H1 (cell line): Measurements from ENCODE around the gene PMP22. TPM values are rescaled to one million over a fixed set of nuclear protein-coding genes. Genes with fewer than 3 reads are reported as not detected.

ENCODE experiments used
- CTCF ChIA-PET: fragments of 300-600 bp; sonication (Branson Sonifier 250); formaldehyde crosslinking; loops from one replicate; lab custom pipeline; 2021; ENCODE audit not compliant: partially characterized antibody; lab: Charles Lee
- POLR2A ChIA-PET: fragments of 300-600 bp; sonication (Branson Sonifier 250); formaldehyde crosslinking; loops from one replicate; lab custom pipeline; 2021; ENCODE audit warnings: inconsistent platforms; ENCODE audit not compliant: partially characterized antibody; lab: Charles Lee
- DNase-seq, 2 experiments: peaks; one replicate each; pipeline versions ENCODE4 v3.0.0 to v3.0.0-alpha.2; 2010 to 2022; ENCODE audit warnings: low spot score in 2 of 2, low read depth in 1 of 2, mixed read lengths in 1 of 2
- FAIRE-seq: peaks from 2 replicates; lab custom pipeline; 2011; peaks lifted over from hg19 to GRCh38; lab: Jason Lieb, UNC
- H2AFZ ChIP-seq: 2 replicates; pipeline ENCODE4 v1.8.1; 2012; ENCODE audit warnings: low read length, inconsistent platforms
- H2AK5ac ChIP-seq: 2 replicates; pipeline ENCODE4 v1.6.1; 2013; ENCODE audit warnings: low read depth, low read length
- H2BK120ac ChIP-seq: replicated peaks from 2 replicates; pipeline ENCODE3; 2013; ENCODE audit warnings: low read depth, low read length, inconsistent platforms
- H2BK12ac ChIP-seq: 2 replicates; pipeline ENCODE4 v1.6.1; 2013; ENCODE audit warnings: low read depth, low read length
- H2BK15ac ChIP-seq: 2 replicates; pipeline ENCODE4 v1.6.1; 2013; ENCODE audit warnings: low read length
- H2BK20ac ChIP-seq: 2 replicates; pipeline ENCODE4 v1.6.1; 2013; ENCODE audit warnings: low read length
- H2BK5ac ChIP-seq: 2 replicates; pipeline ENCODE4 v1.6.1; 2013; ENCODE audit warnings: low read depth, low read length
- H3K14ac ChIP-seq: 2 replicates; pipeline ENCODE4 v1.6.1; 2013; ENCODE audit warnings: inconsistent platforms; ENCODE audit not compliant: insufficient read length
- H3K18ac ChIP-seq: 2 replicates; pipeline ENCODE4 v1.6.1; 2013; ENCODE audit warnings: low read length; ENCODE audit errors: extremely low read depth
- H3K23ac ChIP-seq: 2 replicates; pipeline ENCODE4 v1.6.1; 2013; ENCODE audit warnings: inconsistent platforms; ENCODE audit not compliant: insufficient read length
- H3K23me2 ChIP-seq: 2 replicates; pipeline ENCODE4 v1.6.1; 2013; ENCODE audit warnings: low read depth, low read length
- H3K27ac ChIP-seq: 2 replicates; pipeline ENCODE4 v1.6.1; 2011; ENCODE audit warnings: low read depth, low read length, inconsistent platforms
- H3K27me3 ChIP-seq, 4 experiments: replicated peaks in 1 of 4; 1 replicate in 1 of 4; 2 replicates in 3 of 4; pipeline versions ENCODE4 v1.6.1 to v1.8.1; 2011 to 2013; ENCODE audit warnings: low read length in 3 of 4, mild to moderate bottlenecking in 3 of 4, inconsistent platforms in 2 of 4, mixed read lengths in 2 of 4, moderate library complexity in 1 of 4; ENCODE audit not compliant: control insufficient read depth in 3 of 4, insufficient read depth in 3 of 4; ENCODE audit errors: extremely low read depth in 1 of 4
- H3K36me3 ChIP-seq, 4 experiments: 2 replicates each; pipeline versions ENCODE4 v1.6.1 to v1.8.1; 2011 to 2013; ENCODE audit warnings: mild to moderate bottlenecking in 4 of 4, low read length in 3 of 4, moderate library complexity in 2 of 4, control low read depth in 1 of 4, inconsistent platforms in 1 of 4; ENCODE audit not compliant: insufficient read depth in 4 of 4, control insufficient read depth in 2 of 4
- H3K4ac ChIP-seq: replicated peaks from 2 replicates; pipeline ENCODE3; 2013; ENCODE audit warnings: low read length, low read depth, mixed read lengths, inconsistent platforms; ENCODE audit not compliant: insufficient read length
- H3K4me1 ChIP-seq, 4 experiments: replicated peaks in 1 of 4; 1 replicate in 1 of 4; 2 replicates in 3 of 4; pipeline versions ENCODE4 v1.6.1 to v1.8.1; 2011 to 2013; ENCODE audit warnings: low read length in 3 of 4, inconsistent platforms in 2 of 4, mixed read lengths in 1 of 4; ENCODE audit not compliant: insufficient read depth in 4 of 4, control insufficient read depth in 3 of 4
- H3K4me2 ChIP-seq, 2 experiments: 2 replicates each; pipeline versions ENCODE4 v1.6.1 to v1.8.1; 2011 to 2013; ENCODE audit warnings: low read depth in 2 of 2, low read length in 2 of 2, control low read depth in 1 of 2, inconsistent platforms in 1 of 2, mild to moderate bottlenecking in 1 of 2; ENCODE audit not compliant: insufficient read depth in 1 of 2
- H3K4me3 ChIP-seq, 4 experiments: fragments of 200-600, 300-600 bp in 1 of 4; sonication (generic), shearing (Covaris generic), sonication (Bioruptor Twin) in 1 of 4; 2 replicates each; pipeline versions ENCODE4 v1.5.1 to v1.8.1; 2011 to 2016; ENCODE audit warnings: low read length in 4 of 4, low read depth in 3 of 4, control low read depth in 2 of 4, inconsistent platforms in 2 of 4, mild to moderate bottlenecking in 2 of 4, mixed read lengths in 1 of 4, moderate library complexity in 1 of 4; ENCODE audit not compliant: insufficient read depth in 2 of 4; ENCODE audit errors: extremely low read depth in 1 of 4
- H3K56ac ChIP-seq: replicated peaks from 2 replicates; pipeline ENCODE3; 2013; ENCODE audit warnings: low read depth, mild to moderate bottlenecking, mixed read lengths, low read length, inconsistent platforms; ENCODE audit not compliant: insufficient read length
- H3K79me1 ChIP-seq: 2 replicates; pipeline ENCODE4 v1.6.1; 2013; ENCODE audit warnings: low read depth, low read length, control low read depth
- H3K79me2 ChIP-seq, 2 experiments: 2 replicates each; pipeline versions ENCODE4 v1.6.1 to v1.8.1; 2012 to 2013; ENCODE audit warnings: low read length in 2 of 2, mild to moderate bottlenecking in 2 of 2, inconsistent platforms in 1 of 2; ENCODE audit not compliant: insufficient read depth in 2 of 2, control insufficient read depth in 1 of 2
- H3K9ac ChIP-seq, 4 experiments: replicated peaks in 1 of 4; 1 replicate in 1 of 4; 2 replicates in 3 of 4; pipeline versions ENCODE4 v1.6.1 to v1.8.1; 2011 to 2013; ENCODE audit warnings: low read depth in 3 of 4, low read length in 3 of 4, control low read depth in 2 of 4, mild to moderate bottlenecking in 2 of 4, moderate library complexity in 2 of 4, inconsistent platforms in 1 of 4; ENCODE audit errors: extremely low read depth in 1 of 4
- H3K9me3 ChIP-seq, 2 experiments: 2 replicates each; pipeline versions ENCODE4 v1.6.1 to v1.8.1; 2012 to 2013; ENCODE audit warnings: mild to moderate bottlenecking in 2 of 2, moderate library complexity in 2 of 2, control low read depth in 1 of 2, inconsistent platforms in 1 of 2, low read depth in 1 of 2, low read length in 1 of 2, mixed read lengths in 1 of 2; ENCODE audit not compliant: insufficient read depth in 2 of 2
- H4K20me1 ChIP-seq, 2 experiments: replicated peaks in 1 of 2; 2 replicates each; pipeline versions ENCODE3 to v1.8.1; 2011 to 2013; ENCODE audit warnings: inconsistent platforms in 2 of 2, low read length in 2 of 2, mild to moderate bottlenecking in 1 of 2; ENCODE audit not compliant: insufficient read depth in 2 of 2, control insufficient read depth in 1 of 2
- H4K5ac ChIP-seq: 2 replicates; pipeline ENCODE4 v1.6.1; 2013; ENCODE audit warnings: low read length, low read depth, mixed read lengths, inconsistent platforms; ENCODE audit not compliant: insufficient read length
- H4K8ac ChIP-seq: 2 replicates; pipeline ENCODE4 v1.8.0; 2013; ENCODE audit warnings: mild to moderate bottlenecking, moderate library complexity, low read length, inconsistent platforms; ENCODE audit not compliant: insufficient read depth; ENCODE audit errors: extremely low read depth
- H4K91ac ChIP-seq: replicated peaks from 2 replicates; pipeline ENCODE3; 2013; ENCODE audit warnings: low read length, mixed read lengths, inconsistent platforms; ENCODE audit not compliant: insufficient read length
- CTBP2 ChIP-seq: IDR thresholded peaks from 2 replicates; pipeline ENCODE4 v1.7.0; 2011; ENCODE audit warnings: borderline replicate concordance, mild to moderate bottlenecking, moderate library complexity, mixed read lengths, low read length; ENCODE audit not compliant: insufficient read depth, insufficient read length
- RAD21 ChIP-seq, 2 experiments: IDR thresholded peaks in 1 of 2; conservative IDR thresholded peaks in 1 of 2; 2 replicates each; pipeline ENCODE4 v1.6.1; 2011; ENCODE audit warnings: low read depth in 2 of 2, low read length in 2 of 2, improper control_type of control experiment in 1 of 2, inconsistent platforms in 1 of 2, mild to moderate bottlenecking in 1 of 2, moderate library complexity in 1 of 2
- WGBS, 2 experiments: shearing (Covaris generic) in 1 of 2; methylation state at CpG; one replicate each; pipeline versions ENCODE4 v1.1.6 to v1.1.7; 2013 to 2015; ENCODE audit warnings: low lambda C conversion rate in 2 of 2, mixed read lengths in 2 of 2, inconsistent platforms in 1 of 2, low coverage in 1 of 2, missing lambda C conversion rate in 1 of 2; ENCODE audit not compliant: insufficient replicate concordance in 2 of 2, insufficient coverage in 1 of 2, insufficient read length in 1 of 2; ENCODE audit errors: extremely low coverage in 1 of 2, missing lambda C conversion rate in 1 of 2; 5-methylcytosine and 5-hydroxymethylcytosine counted together
- polyA plus RNA-seq, 7 experiments: library from polyadenylated mRNA; depleted of rRNA in 3 of 7; stranded (reverse) in 5 of 7; unstranded in 2 of 7; fragments of >200 nt in 5 of 7; fragments of 200-250 nt in 2 of 7; gene quantifications; 1 replicate in 5 of 7; 2 replicates in 1 of 7; 4 replicates in 1 of 7; pipeline versions ENCODE4 v1.2.1 to v1.2.3, GENCODE V29; 2011 to 2013; ENCODE audit warnings: missing spikeins in 2 of 7, mixed read lengths in 2 of 7
- total RNA-seq: library from RNA; stranded (reverse); fragmentation: NEBNext Ultra II Directional; extraction: Animal tissue kit (Norgen Biotek cat#: 25700); gene quantifications from 2 replicates; pipeline ENCODE4 v1.2.1, GENCODE V29; 2021
- TF ChIP-seq, protein P1 (sequence below): IDR thresholded peaks from 2 replicates; pipeline ENCODE4 v1.6.1; 2012; ENCODE audit warnings: inconsistent platforms

Gene PMP22
- total and polyA plus RNA-seq, 2 of the 8 experiments (the other 6 are each of a cell fraction or from before 2014, with no cell fraction given): 0.84 to 4.9 TPM

DNA sequence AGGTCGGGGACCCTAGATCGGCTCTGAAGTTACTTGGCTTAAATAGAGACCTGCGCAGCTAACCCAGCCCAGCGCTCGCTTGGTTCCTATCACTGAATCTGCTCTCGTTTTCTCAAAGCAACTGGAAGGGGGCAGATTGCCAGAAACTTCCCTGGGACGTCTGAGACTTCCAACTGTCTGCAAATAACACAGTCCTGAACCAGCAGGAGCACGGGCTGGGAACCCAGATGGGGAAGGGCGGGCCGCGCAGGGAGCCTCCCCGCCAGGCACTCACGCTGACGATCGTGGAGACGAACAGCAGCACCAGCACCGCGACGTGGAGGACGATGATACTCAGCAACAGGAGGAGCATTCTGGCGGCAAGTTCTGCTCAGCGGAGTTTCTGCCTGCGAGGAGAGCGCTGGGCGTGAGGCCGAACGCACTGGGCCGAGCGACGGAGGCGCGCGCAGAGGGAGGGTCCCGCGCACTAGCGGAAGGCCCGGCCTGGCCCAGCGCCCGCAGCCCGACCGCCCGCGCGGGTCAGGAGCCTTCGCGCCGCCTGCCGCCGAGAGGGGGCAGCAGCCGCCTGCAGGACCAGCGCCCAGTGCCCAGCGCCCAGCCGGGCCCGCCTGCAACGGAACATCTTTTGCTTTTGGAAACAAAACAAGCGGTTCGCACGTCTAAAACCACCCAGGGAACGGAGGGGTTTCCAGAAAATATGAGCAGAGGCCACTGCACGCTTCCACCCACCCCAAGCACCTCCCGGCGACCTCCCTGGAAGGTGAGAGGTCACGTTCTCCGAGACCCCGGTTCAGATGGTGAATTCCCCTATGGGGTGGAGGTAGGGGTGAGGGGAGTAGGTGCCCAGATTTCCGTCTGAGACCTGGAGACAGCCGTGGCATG lies 4.5 kb downstream of the PMP22 start:
- peak overlapping the region; percentile 45; the same call in 1 of the 2 replicates for H4K8ac ChIP-seq
- H3K27ac ChIP-seq: no peak overlapping the region
- H3K56ac ChIP-seq: no peak overlapping the region
- H3K4me1 ChIP-seq: peaks cover 0 to 16% (median 4%) of the 10 kb centered on the region in 4 experiments; a peak in 5 of 7 replicates
- no peak overlapping the region for H2BK5ac ChIP-seq
- H2AK5ac ChIP-seq: no peak overlapping the region
- H2BK20ac ChIP-seq: no peak overlapping the region
- H3K36me3 ChIP-seq: no peaks in the 10 kb centered on the region
- H3K23me2 ChIP-seq: peaks cover 22% of the 10 kb centered on the region
- WGBS, 2 experiments: 5% methylated on average over 53 of the region's 67 CpGs; no CpG with 5 or more reads in 1 of the 2 experiments
- H4K5ac ChIP-seq: no peak overlapping the region
- H2BK15ac ChIP-seq: no peak overlapping the region
- peak overlapping the region; percentile 86; the same call in 1 of the 2 replicates for H2BK12ac ChIP-seq
- H3K79me2 ChIP-seq: no peaks in the 10 kb centered on the region
- H3K23ac ChIP-seq: no peak overlapping the region
- H4K20me1 ChIP-seq: peaks cover 0 to 4% of the 10 kb centered on the region in 2 experiments
- no peak overlapping the region for H3K9ac ChIP-seq
- no peaks in the 10 kb centered on the region for H3K79me1 ChIP-seq
- H2BK120ac ChIP-seq: no peak overlapping the region
- H3K4me3 ChIP-seq: peak overlapping the region; percentile 55 to 71 (median 65)
- H4K91ac ChIP-seq: peak overlapping the region; percentile 75
- peak; percentile 47 to 92 for DNase-seq
- ChIA-PET POLR2A (interaction anchor here (1.1 kb wide), 1 partner anchor 243 kb away, joined by 3 read pairs; no protein-coding TSS in a partner anchor), CTCF (interaction anchor here (0.7 to 7.3 kb wide), 22 partner anchors 9 to 246 kb away, joined by 3 to 87 read pairs (median 4); partner anchors contain the start of gene CDRT4)
- H3K14ac ChIP-seq: no peak overlapping the region
- 0 out of 2 replicates have a peak overlapping the region, but pooled peaks have one; percentile 62 for H3K18ac ChIP-seq
- no peak for FAIRE-seq
- H3K4ac ChIP-seq: no peak overlapping the region
- H3K4me2 ChIP-seq: peak overlapping the region; percentile 56 to 100
- no peaks in the 10 kb centered on the region for H3K9me3 ChIP-seq
- H2AFZ ChIP-seq: peak overlapping the region; percentile 87
- H3K27me3 ChIP-seq: peaks cover 42 to 78% (median 68%) of the 10 kb centered on the region in 4 experiments
- TF ChIP-seq, protein P1, sequence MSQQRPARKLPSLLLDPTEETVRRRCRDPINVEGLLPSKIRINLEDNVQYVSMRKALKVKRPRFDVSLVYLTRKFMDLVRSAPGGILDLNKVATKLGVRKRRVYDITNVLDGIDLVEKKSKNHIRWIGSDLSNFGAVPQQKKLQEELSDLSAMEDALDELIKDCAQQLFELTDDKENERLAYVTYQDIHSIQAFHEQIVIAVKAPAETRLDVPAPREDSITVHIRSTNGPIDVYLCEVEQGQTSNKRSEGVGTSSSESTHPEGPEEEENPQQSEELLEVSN: peak; percentile 88
- no peak for TF ChIP-seq CTBP2
- peak; percentile 78 to 95 for TF ChIP-seq RAD21 (IDR thresholded peaks at IDR 0.05 in 1 of 2, conservative IDR thresholded peaks at IDR 0.05 in 1 of 2; ENCODE audit: low read depth in 2 of 2, low read length in 2 of 2)
